ENCODE measurements around the gene PCDH8. TPM values are rescaled to one million over a fixed set of nuclear protein-coding genes. Genes with fewer than 3 reads are reported as not detected.

Gene PCDH8, protein sequence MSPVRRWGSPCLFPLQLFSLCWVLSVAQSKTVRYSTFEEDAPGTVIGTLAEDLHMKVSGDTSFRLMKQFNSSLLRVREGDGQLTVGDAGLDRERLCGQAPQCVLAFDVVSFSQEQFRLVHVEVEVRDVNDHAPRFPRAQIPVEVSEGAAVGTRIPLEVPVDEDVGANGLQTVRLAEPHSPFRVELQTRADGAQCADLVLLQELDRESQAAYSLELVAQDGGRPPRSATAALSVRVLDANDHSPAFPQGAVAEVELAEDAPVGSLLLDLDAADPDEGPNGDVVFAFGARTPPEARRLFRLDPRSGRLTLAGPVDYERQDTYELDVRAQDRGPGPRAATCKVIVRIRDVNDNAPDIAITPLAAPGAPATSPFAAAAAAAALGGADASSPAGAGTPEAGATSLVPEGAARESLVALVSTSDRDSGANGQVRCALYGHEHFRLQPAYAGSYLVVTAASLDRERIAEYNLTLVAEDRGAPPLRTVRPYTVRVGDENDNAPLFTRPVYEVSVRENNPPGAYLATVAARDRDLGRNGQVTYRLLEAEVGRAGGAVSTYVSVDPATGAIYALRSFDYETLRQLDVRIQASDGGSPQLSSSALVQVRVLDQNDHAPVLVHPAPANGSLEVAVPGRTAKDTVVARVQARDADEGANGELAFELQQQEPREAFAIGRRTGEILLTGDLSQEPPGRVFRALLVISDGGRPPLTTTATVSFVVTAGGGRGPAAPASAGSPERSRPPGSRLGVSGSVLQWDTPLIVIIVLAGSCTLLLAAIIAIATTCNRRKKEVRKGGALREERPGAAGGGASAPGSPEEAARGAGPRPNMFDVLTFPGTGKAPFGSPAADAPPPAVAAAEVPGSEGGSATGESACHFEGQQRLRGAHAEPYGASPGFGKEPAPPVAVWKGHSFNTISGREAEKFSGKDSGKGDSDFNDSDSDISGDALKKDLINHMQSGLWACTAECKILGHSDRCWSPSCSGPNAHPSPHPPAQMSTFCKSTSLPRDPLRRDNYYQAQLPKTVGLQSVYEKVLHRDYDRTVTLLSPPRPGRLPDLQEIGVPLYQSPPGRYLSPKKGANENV
- under 1 TPM in 1 of 4 donors, not detected in 3; 0.11 TPM for total RNA-seq

DNA sequence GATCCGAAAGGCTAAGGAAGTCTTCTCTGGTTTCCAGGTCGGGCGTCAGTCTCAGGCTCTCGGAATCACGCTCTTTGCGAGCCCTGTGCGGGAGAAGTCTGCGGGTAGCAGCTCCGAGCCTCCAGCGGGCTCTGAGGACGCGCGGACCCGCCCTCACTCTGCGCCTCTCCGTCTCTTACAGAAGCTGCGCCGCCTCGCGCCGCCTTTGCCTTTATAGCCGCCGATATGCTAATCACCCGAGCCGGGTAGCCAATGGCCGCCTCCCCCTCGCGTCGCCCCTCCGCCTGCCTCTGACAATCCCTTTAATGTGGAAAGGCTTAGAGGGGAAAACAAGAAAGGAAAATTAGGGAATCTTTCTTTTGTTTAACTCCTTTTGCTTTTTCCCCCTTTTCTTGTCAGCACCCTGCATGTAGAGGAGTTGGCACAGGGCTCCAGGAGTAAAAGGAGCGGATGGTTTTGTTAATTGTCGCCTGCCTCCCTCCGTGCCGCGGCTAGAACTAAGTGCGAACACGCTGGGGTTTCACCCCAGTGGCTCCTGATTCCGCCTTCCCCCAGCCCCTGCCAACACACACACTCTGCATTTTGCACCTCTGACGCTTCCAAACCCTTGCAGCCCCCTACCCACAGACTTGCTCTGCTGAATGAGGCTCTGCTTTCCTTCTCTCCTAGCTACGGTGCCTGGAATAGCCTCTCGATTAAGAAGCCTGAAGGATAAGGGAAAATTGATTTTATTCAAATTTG lies at the start of gene PCDH8:
TSS of gene PCDH8 (minus strand) at position 186 of the 741 bp plus-strand sequence. CDS start 204 bp downstream, outside the sequence.
- H3K36me3 ChIP-seq: no peaks in the 10 kb centered on the region
- no peak for DNase-seq (ENCODE audit: extremely low spot score)
- no peak within 1 kb of the TSS for H3K27ac ChIP-seq (replicated peaks in 1 of 4)
- intact Hi-C loops (cut with DNase I): no loop called here
- TF ChIP-seq EP300 (IDR thresholded peaks at IDR 0.05) (no peak), POLR2AphosphoS5 (IDR thresholded peaks at IDR 0.05) (no peak), POLR2A (IDR thresholded peaks at IDR 0.05; ENCODE audit: low read depth) (no peak)
- TF ChIP-seq, protein P1, sequence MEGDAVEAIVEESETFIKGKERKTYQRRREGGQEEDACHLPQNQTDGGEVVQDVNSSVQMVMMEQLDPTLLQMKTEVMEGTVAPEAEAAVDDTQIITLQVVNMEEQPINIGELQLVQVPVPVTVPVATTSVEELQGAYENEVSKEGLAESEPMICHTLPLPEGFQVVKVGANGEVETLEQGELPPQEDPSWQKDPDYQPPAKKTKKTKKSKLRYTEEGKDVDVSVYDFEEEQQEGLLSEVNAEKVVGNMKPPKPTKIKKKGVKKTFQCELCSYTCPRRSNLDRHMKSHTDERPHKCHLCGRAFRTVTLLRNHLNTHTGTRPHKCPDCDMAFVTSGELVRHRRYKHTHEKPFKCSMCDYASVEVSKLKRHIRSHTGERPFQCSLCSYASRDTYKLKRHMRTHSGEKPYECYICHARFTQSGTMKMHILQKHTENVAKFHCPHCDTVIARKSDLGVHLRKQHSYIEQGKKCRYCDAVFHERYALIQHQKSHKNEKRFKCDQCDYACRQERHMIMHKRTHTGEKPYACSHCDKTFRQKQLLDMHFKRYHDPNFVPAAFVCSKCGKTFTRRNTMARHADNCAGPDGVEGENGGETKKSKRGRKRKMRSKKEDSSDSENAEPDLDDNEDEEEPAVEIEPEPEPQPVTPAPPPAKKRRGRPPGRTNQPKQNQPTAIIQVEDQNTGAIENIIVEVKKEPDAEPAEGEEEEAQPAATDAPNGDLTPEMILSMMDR (IDR thresholded peaks at IDR 0.05): no peak
- WGBS: 2% methylated on average over 34 of the region's 41 CpGs
- H3K4me1 ChIP-seq: peaks cover 34 to 68% (median 57%) of the 10 kb centered on the region in 4 donors
- peaks cover 8 to 78% (median 55%) of the 10 kb centered on the region in 4 donors for H3K27me3 ChIP-seq
- H3K9me3 ChIP-seq: no peaks in the 10 kb centered on the region
- peak within 1 kb of the TSS in 1 of 4 donors; percentile 26 for H3K4me3 ChIP-seq

DNA sequence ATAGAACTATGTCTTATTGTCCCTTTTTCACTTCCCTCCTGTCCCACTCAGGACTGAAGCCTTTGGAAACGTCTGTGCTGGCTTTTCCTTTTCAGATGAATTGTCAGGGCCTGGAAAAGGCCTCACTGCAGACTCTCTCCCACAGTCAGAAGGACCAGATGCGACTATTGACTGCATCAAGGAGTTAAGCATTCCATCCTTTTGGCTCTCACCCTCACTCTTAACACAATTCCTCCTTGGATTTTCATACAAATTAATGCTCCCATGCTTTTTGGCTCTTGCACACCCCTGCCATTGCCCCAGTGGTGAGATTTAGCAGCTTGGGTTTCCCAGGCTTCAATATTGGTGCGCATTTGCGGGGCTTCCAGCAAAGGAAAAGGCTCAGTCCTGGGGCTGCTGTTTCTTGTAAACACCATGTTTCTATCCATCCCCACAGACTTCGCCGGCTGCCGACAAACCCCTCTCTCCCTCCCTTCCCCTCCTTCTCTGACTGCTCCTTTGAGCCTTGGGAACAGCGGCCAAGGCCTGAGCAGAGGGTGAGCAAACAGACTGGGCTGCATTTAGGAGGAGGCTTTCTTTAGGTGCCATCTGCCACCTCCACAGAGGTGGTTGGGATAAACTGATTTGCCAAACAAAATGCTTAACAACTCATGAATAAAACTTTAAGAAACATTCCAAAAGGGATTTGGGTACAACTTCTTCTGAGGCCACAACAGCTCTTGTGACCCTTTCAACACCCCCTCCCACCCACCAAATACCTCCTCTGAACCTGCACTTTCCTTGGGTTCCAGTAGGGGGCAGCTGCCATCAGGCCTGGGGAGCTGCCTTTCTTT lies 48.6 kb upstream of the PCDH8 start:
- H3K27me3 ChIP-seq: no peaks in the 10 kb centered on the region
- DNase-seq (ENCODE audit: extremely low spot score): no peak
- no peaks in the 10 kb centered on the region for H3K36me3 ChIP-seq
- no peak overlapping the region for H3K4me3 ChIP-seq
- intact Hi-C loops (cut with DNase I): no loop called here
- H3K27ac ChIP-seq (replicated peaks in 1 of 4): no peak overlapping the region
- H3K9me3 ChIP-seq: no peaks in the 10 kb centered on the region
- TF ChIP-seq, protein P1 (IDR thresholded peaks at IDR 0.05): peak in 1 of 3 experiments; percentile 26
- TF ChIP-seq EP300 (IDR thresholded peaks at IDR 0.05): no peak
- H3K4me1 ChIP-seq: no peaks in the 10 kb centered on the region
- 58% methylated on average over 8 of the region's 8 CpGs for WGBS

DNA sequence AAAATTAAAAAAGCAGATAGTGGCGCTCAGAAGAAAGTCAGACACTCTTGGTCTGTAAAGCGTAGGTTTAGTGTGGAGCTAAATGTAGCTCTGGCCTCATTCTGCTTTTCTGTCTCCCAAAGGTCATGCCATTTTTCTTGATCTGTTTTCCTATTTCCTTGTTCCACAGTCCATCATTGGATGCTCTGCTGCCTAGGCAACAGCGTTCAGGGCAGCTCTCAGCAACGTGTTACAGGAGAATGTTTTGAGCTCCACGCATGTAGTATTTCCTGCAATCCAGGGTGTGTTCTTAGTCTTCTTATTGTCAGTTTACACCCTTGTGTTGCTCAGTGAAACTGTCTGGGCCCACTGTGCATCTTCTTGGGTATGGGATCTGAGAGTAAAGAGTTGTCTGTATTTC lies 46.0 kb upstream of the PCDH8 start:
- Histone ChIP-seq H3K36me3 (no peaks in the 10 kb centered on the region), H3K27me3 (no peaks in the 10 kb centered on the region), H3K27ac (replicated peaks in 1 of 4) (no peak overlapping the region), H3K4me1 (no peaks in the 10 kb centered on the region), H3K4me3 (no peak overlapping the region), H3K9me3 (no peaks in the 10 kb centered on the region)
- 83% methylated on average over 5 of the region's 5 CpGs for WGBS
- DNase-seq (ENCODE audit: extremely low spot score): no peak
- TF ChIP-seq POLR2AphosphoS5 (IDR thresholded peaks at IDR 0.05): no peak
- no peak for TF ChIP-seq EP300 (IDR thresholded peaks at IDR 0.05)
- TF ChIP-seq POLR2A (IDR thresholded peaks at IDR 0.05; ENCODE audit: low read depth): no peak
- TF ChIP-seq, protein P1 (IDR thresholded peaks at IDR 0.05): no peak
- intact Hi-C loops (cut with DNase I): no loop called here

DNA sequence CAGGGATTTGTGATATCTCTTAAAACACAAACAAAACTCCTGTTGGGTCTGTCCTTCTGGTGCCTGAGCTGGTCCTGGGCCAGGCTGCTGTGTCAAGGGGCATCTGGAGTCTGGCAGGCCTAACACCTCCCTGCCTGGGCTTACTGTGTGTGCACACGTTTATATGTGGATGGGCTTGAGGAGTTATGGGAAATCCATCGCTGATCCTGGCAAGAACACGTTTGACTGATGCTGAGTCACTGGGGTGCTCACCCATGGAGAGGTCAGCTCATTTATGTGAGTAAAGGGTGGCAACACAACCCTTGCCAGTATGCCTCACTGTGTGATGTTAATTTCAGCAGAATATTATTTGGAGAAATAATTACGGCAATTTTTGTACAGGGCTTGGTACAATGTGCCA lies 44.5 kb upstream of the PCDH8 start:
- Histone ChIP-seq H3K27ac (replicated peaks in 1 of 4) (no peak overlapping the region), H3K4me3 (no peak overlapping the region), H3K4me1 (no peaks in the 10 kb centered on the region), H3K27me3 (no peaks in the 10 kb centered on the region), H3K9me3 (no peaks in the 10 kb centered on the region), H3K36me3 (no peaks in the 10 kb centered on the region)
- intact Hi-C loops (cut with DNase I): no loop called here
- no peak for DNase-seq (ENCODE audit: extremely low spot score)
- 71% methylated on average over 4 of the region's 4 CpGs for WGBS
- TF ChIP-seq, protein P1 (IDR thresholded peaks at IDR 0.05): no peak
- TF ChIP-seq EP300 (IDR thresholded peaks at IDR 0.05): no peak
- TF ChIP-seq POLR2AphosphoS5 (IDR thresholded peaks at IDR 0.05): no peak
- TF ChIP-seq POLR2A (IDR thresholded peaks at IDR 0.05; ENCODE audit: low read depth): no peak

All from esophagus muscularis mucosa (tissue), 4 donors.